Panc1 (cell line): Measurements from ENCODE around the gene EED.

Experiments
- POLR2AphosphoS5 ChIP-seq: IDR thresholded peaks from 2 replicates; pipeline ENCODE4 v1.6.1; 2012; ENCODE audit warnings: mild to moderate bottlenecking, low read depth, low read length, moderate library complexity
- TF ChIP-seq, protein P1 (sequence below): fragments of 450-650 bp; IDR thresholded peaks from 2 replicates; pipeline ENCODE4 v1.5.1; 2017; ENCODE audit warnings: mild to moderate bottlenecking
- TF ChIP-seq, protein P2 (sequence below), 2 experiments: IDR thresholded peaks; 2 replicates each; pipeline ENCODE4 v1.6.1; 2011 to 2012; ENCODE audit warnings: low read depth in 2 of 2, control low read depth in 1 of 2, low read length in 1 of 2, mild to moderate bottlenecking in 1 of 2, moderate library complexity in 1 of 2; ENCODE audit not compliant: insufficient read depth in 1 of 2

DNA sequence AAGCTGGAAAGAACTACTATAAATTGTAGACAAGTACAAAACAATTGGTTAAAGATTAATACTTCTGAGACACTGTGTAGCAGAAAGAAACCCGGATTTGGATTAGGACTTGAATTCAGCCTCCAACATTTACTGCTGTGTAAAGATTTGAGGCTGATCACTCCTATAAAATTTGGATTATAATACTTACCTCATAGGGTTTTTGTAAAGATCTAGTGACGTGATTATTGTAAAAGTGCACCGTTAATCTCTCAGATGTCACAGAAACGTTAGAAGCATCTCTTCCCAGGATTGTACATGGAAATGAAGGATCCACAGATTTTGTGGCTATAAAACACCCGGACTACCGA lies 57.2 kb downstream of the EED start:
- TF ChIP-seq POLR2AphosphoS5 = no peak
- TF ChIP-seq, protein P1, sequence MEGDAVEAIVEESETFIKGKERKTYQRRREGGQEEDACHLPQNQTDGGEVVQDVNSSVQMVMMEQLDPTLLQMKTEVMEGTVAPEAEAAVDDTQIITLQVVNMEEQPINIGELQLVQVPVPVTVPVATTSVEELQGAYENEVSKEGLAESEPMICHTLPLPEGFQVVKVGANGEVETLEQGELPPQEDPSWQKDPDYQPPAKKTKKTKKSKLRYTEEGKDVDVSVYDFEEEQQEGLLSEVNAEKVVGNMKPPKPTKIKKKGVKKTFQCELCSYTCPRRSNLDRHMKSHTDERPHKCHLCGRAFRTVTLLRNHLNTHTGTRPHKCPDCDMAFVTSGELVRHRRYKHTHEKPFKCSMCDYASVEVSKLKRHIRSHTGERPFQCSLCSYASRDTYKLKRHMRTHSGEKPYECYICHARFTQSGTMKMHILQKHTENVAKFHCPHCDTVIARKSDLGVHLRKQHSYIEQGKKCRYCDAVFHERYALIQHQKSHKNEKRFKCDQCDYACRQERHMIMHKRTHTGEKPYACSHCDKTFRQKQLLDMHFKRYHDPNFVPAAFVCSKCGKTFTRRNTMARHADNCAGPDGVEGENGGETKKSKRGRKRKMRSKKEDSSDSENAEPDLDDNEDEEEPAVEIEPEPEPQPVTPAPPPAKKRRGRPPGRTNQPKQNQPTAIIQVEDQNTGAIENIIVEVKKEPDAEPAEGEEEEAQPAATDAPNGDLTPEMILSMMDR = no peak
- TF ChIP-seq, protein P2, sequence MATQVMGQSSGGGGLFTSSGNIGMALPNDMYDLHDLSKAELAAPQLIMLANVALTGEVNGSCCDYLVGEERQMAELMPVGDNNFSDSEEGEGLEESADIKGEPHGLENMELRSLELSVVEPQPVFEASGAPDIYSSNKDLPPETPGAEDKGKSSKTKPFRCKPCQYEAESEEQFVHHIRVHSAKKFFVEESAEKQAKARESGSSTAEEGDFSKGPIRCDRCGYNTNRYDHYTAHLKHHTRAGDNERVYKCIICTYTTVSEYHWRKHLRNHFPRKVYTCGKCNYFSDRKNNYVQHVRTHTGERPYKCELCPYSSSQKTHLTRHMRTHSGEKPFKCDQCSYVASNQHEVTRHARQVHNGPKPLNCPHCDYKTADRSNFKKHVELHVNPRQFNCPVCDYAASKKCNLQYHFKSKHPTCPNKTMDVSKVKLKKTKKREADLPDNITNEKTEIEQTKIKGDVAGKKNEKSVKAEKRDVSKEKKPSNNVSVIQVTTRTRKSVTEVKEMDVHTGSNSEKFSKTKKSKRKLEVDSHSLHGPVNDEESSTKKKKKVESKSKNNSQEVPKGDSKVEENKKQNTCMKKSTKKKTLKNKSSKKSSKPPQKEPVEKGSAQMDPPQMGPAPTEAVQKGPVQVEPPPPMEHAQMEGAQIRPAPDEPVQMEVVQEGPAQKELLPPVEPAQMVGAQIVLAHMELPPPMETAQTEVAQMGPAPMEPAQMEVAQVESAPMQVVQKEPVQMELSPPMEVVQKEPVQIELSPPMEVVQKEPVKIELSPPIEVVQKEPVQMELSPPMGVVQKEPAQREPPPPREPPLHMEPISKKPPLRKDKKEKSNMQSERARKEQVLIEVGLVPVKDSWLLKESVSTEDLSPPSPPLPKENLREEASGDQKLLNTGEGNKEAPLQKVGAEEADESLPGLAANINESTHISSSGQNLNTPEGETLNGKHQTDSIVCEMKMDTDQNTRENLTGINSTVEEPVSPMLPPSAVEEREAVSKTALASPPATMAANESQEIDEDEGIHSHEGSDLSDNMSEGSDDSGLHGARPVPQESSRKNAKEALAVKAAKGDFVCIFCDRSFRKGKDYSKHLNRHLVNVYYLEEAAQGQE (IDR thresholded peaks at IDR 0.05; ENCODE audit: insufficient read depth in 1 of 2, low read depth in 2 of 2, low read length in 1 of 2) = no peak
